ENCODE data around the gene PEDS1. TPM values are rescaled to one million over a fixed set of nuclear protein-coding genes. Genes with fewer than 3 reads are reported as not detected.

Gene PEDS1
- total and polyA plus RNA-seq, 2 of the 4 experiments (the other 2 are of a cell fraction): 24.0 to 59.9 TPM

- DNase-seq: peak; percentile 64
- 91% methylated on average over 5 of the region's 13 CpGs; no CpG with 5 or more reads in 1 of the 2 experiments for WGBS, 2 experiments (ENCODE audit: extremely low coverage in 2 of 2, insufficient read length in 1 of 2)
Measured at GRCh38 chr20:50195524-50196120, 42.1 kb upstream of the PEDS1 start.

More at GRCh38 chr20:50195524-50196120, 42.1 kb upstream of the PEDS1 start:
- ChIA-PET POLR2A (ENCODE audit: unreplicated experiment) (interaction anchor here (0.5 to 1.1 kb wide), 3 partner anchors 43 to 211 kb away, joined by 3 to 20 read pairs (median 9); no protein-coding TSS in a partner anchor), CTCF (interaction anchor here (0.6 kb wide), 2 partner anchors 261 to 431 kb away, joined by 3 read pairs; no protein-coding TSS in a partner anchor)
- Histone ChIP-seq H4K5ac (ENCODE audit: low read depth, low read length) (peak overlapping the region; percentile 6; the same call in 1 of the 2 replicates), H3K9ac (ENCODE audit: low read depth, low read length) (no peak overlapping the region), H3K9me1 (ENCODE audit: insufficient read depth, low read length) (peaks cover 10% of the 10 kb centered on the region), H4K20me1 (ENCODE audit: insufficient read depth, low read length) (peaks cover 54% of the 10 kb centered on the region), H3K23ac (ENCODE audit: low read depth, low read length) (peak overlapping the region; percentile 93), H3K4ac (ENCODE audit: low read depth, low read length) (no peak overlapping the region; the same call in 1 of the 2 replicates), H3K4me1 (ENCODE audit: control insufficient read depth, insufficient read depth, low read length) (peaks cover 11% of the 10 kb centered on the region), H2BK120ac (ENCODE audit: low read depth, low read length) (no peak overlapping the region), H3K14ac (replicated peaks; ENCODE audit: low read depth, low read length) (peak overlapping the region; percentile 99; the same call in 1 of the 2 replicates), H3K9me3 (ENCODE audit: control insufficient read depth, insufficient read depth, low read length) (peaks cover 3% of the 10 kb centered on the region; the same call in 1 of the 2 replicates), H3K56ac (ENCODE audit: extremely low read depth, insufficient read depth, low read length) (no peak overlapping the region), H3K79me1 (ENCODE audit: low read depth in 1 of 2, low read length in 2 of 2) (peaks cover 8 to 53% of the 10 kb centered on the region in 2 experiments), H2AFZ (replicated peaks; ENCODE audit: low read length, poor library complexity) (no peak overlapping the region), H4K91ac (ENCODE audit: insufficient read depth, low read depth, low read length) (no peak overlapping the region), H2AK5ac (ENCODE audit: low read depth, low read length) (peak overlapping the region; percentile 21; the same call in 1 of the 2 replicates), H2BK15ac (ENCODE audit: low read depth, low read length) (no peak overlapping the region), H3K4me2 (ENCODE audit: low read depth, low read length) (no peak overlapping the region), H4K8ac (ENCODE audit: low read depth in 2 of 2, low read length in 2 of 2) (peak overlapping the region in 1 of 2 experiments; percentile 29; a peak in 2 of 4 replicates), H2BK20ac (ENCODE audit: low read depth, low read length) (no peak overlapping the region), H3K27ac (ENCODE audit: insufficient read depth, low read length) (no peak overlapping the region; the same call in 1 of the 2 replicates), H2BK5ac (ENCODE audit: low read depth, low read length, poor library complexity, severe bottlenecking) (no peak overlapping the region), H3K36me3 (ENCODE audit: control insufficient read depth, insufficient read depth, low read length) (peaks cover 33% of the 10 kb centered on the region), H3K4me3 (ENCODE audit: insufficient read depth, low read depth, low read length) (no peak overlapping the region), H3K18ac (ENCODE audit: low read depth, low read length) (no peak overlapping the region), H3K27me3 (ENCODE audit: control insufficient read depth, insufficient read depth, low read length) (no peaks in the 10 kb centered on the region), H2AK9ac (replicated peaks; ENCODE audit: low read depth, low read length, poor library complexity) (peak overlapping the region; percentile 17)
- ATAC-seq (ENCODE audit: low read depth): no peak
- BruUV-seq (replicated peaks): no TSS peak
- dilution Hi-C loops (cut with HindIII; ENCODE audit: low sequenced_read_pairs, unreplicated experiment) (no loop called here), intact Hi-C loops (cut with micrococcal nuclease) (no loop called here), in situ Hi-C loops (cut with MboI; ENCODE audit: low sequenced_read_pairs) (no loop called here)
- peak; percentile 13; the same call in 1 of the 2 replicates for TF ChIP-seq SMC3 (IDR thresholded peaks at IDR 0.05; ENCODE audit: low read depth, low read length)
- TF ChIP-seq POLR2A (IDR thresholded peaks at IDR 0.05; ENCODE audit: low read depth, low read length): peak; percentile 80; the same call in 1 of the 2 replicates
- no peak for TF ChIP-seq FOS (IDR thresholded peaks at IDR 0.05; ENCODE audit: low read depth, low read length)
- TF ChIP-seq RAD21 (IDR thresholded peaks at IDR 0.05; ENCODE audit: low read length): 0 out of 2 replicates have a peak, but pooled peaks have one; percentile 0
- TF ChIP-seq MXI1 (IDR thresholded peaks at IDR 0.05; ENCODE audit: borderline replicate concordance, low read depth, low read length): no peak
- no peak for TF ChIP-seq RCOR1 (IDR thresholded peaks at IDR 0.05; ENCODE audit: insufficient replicate concordance, low read length)

Measured in IMR-90 (cell line).